Fibroblast of skin of left quadriceps (primary cell): ENCODE measurements around the gene KNTC1.
"Not testable (repeated sequence)": the region's sequence is repeated elsewhere in the genome, so short reads cannot be mapped to it uniquely, and the experiment has no call there.

Source experiments
- DNase-seq, 2 experiments: peaks; one replicate each; pipeline ENCODE4 v3.0.0-alpha.2; 2013; ENCODE audit warnings: low read depth in 2 of 2

The KNTC1 gene

DNA sequence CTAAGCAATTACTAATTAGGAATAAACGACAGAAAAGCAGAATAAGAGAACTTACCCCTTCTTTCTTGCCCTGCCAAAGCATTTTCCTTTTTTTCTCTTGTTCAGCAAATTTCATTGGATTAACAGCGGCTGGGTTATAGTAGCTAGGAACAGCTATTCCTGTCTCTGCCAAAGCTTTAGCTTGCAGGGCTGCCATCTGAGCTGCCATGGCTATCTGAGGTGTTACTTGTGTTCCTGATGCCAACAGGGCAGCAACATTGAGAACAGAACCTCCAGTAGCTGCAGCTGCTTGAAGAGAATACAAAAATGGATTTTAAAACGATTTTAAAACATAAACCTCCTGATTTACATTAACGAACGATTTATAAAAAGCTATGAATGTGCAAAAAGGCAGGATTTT is 18.9 kb upstream of the KNTC1 start:
- no peak for DNase-seq

DNA sequence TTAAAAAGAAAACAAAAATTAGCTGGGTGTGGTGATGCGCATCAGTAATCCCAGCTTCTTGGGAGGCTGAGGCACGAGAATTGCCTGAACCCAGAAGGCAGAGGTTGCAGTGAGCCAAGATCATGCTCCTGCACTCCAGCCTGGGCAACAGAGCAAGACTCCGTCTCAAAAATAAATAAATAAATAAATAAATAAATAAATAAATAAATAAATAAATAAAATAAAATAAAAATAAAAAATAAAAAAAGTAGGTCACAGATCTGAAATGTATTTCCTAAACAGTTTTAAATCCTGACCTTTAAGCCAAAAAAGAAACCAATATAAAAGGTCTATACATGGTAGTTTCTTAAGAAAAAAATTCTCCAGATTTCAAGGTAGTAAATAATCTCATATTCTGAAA is 14.0 kb upstream of the KNTC1 start:
- DNase-seq, result not testable (repeated sequence)

GRCh38 chr12:122513660-122514059 is 13.4 kb upstream of the KNTC1 start:
- DNase-seq, result no peak

- no peak for DNase-seq
Observed at GRCh38 chr12:122515275-122515674, 11.8 kb upstream of the KNTC1 start.

DNA sequence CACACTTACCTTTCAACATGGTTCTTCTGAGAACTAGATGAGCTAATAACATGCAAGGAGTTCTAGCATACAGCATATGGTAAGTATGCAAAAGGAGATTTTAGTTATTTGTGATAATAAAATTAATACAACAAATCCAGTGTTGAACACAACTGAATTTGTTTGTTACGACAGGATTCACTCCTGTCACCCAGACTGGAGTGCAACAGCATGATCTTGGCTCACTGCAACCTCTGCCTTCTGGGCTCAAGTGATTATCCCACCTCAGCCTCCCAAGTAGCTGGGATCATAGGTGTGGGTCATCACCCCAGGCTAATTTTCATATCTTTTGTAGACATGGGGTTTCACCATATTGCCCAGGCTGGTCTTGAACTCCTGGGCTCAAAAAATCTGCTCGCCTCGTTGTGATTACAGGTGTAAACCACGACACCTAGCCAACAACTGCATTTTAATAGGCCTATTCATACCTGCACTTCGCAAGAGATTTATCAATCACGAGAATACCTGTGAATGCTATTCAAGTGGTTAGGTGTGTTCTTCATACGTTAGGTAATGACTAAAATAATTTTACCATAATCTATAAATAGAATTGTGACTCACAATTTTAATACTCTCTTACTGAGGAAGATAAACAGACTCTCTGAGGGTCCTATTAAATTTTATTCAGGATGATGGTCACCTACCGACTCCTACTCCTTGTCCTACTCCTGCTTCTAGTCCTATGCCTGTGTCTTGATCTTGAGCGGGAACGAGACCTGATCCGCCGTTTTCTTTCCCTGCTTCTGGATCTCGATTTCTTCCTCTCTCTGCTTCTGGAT is 10.3 kb upstream of the KNTC1 start:
- no peak for DNase-seq

GRCh38 chr12:122517877-122518276 is 9.2 kb upstream of the KNTC1 start:
- no peak for DNase-seq

- no peak for DNase-seq
Observed at GRCh38 chr12:122518908-122519307, 8.1 kb upstream of the KNTC1 start.

GRCh38 chr12:122519418-122519817 is 7.6 kb upstream of the KNTC1 start:
- DNase-seq, result no peak

DNA sequence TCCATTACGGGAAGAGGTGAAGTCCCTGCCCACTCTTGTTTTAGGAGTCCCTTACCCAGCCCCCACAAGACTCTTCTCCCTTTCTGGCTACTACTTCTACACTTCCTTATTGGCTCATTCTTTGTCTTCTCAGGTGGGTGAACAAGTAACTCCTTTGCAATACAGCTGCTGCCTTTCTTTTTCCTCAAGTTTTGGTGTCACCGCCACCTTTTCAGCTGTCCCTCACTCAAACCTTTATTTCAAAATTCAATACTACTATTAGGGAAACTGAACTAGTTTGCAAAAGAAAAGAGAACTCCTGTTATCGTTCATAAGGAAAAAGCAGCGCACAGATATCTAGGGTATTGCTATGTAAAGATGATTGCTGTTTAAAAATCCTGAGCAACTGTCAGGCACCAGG is 6.4 kb upstream of the KNTC1 start:
- DNase-seq, result no peak

- DNase-seq, result no peak
Observed at GRCh38 chr12:122523280-122523679, 3.8 kb upstream of the KNTC1 start.

- DNase-seq, result no peak
Observed at GRCh38 chr12:122523846-122524718, 3.0 kb upstream of the KNTC1 start.

- DNase-seq, result no peak
Observed at GRCh38 chr12:122527478-122527944, 462 bp downstream of the KNTC1 start.

DNA sequence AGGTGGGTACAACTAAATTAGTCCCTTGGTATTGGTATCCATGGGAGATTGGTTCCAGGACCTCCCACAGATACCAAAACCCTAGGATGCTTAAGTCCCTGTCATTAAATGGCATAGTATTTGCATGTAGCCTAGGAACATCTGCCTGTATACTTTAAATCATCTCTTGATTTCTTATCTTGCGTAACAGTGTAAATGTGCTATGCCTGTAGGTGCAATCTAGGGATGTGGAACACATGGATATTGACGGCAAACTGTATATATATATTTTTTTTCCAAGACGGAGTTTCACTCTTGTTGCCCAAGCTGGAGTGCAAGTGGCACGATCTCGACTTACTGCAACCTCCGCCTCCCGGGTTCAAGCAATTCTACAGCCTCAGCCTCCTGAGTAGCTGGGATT is 1.5 kb downstream of the KNTC1 start:
- DNase-seq, result no peak

DNA sequence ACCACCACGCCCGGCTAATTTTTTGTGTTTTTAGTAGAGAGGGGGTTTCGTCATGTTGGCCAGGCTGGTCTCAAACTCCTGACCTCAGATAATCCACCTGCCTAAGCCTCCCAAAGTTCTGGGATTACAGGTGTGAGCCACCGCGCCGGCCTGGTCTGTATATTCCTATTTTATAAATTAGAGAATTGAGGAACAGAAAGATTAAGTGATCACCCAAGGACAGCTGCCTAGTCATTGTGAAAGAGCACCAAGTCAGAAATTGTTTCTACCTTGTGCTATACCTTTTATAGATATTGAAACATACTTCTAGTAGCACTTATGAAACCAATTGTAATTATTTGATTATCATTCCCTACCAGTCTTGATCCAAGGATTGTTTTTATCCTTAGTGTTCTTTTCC is 1.9 kb downstream of the KNTC1 start:
- no peak for DNase-seq

GRCh38 chr12:122533856-122534255 is 6.8 kb downstream of the KNTC1 start:
- DNase-seq, result no peak

- no peak for DNase-seq
Observed at GRCh38 chr12:122537021-122537420, 10.0 kb downstream of the KNTC1 start.

GRCh38 chr12:122538496-122538895 is 11.4 kb downstream of the KNTC1 start:
- DNase-seq, result no peak

DNA sequence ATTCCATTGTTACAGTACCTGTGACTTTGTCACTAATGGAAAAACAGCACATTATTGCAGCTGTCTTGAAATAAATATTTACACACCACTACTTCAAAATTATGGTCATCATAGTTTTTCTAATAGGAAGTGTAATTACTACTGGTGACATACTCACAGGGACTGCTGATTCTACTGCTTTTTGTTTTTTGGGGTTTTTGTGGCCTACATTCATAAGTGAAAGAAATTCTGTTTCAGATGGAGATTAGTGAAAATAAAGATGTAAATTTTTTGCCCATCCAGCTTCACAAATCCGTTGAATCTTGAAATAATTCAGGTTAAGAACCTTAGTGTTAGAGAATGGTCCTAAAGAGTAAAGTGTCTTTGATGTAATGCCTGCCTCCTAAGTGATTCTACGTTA is 17.5 kb downstream of the KNTC1 start:
- DNase-seq, result no peak

DNA sequence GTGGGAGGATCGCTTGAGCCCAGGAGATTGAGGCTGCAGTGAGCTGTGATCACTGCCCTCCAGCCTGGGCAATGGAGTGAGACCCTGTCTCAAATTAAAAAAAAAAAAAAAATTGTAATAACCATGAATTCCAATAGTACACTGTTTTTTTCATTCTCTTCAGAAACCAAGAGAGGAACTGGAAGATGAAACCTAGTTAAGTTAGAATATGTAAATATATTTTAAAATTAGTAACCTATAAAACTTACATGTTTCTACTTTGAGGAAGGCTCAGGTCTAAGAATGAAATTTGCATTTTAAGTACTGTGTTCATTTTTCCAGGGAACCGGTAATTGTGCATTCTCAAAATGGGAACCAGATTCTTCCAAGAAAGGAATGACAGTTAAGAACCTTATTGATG is 18.8 kb downstream of the KNTC1 start:
- no peak for DNase-seq

DNA sequence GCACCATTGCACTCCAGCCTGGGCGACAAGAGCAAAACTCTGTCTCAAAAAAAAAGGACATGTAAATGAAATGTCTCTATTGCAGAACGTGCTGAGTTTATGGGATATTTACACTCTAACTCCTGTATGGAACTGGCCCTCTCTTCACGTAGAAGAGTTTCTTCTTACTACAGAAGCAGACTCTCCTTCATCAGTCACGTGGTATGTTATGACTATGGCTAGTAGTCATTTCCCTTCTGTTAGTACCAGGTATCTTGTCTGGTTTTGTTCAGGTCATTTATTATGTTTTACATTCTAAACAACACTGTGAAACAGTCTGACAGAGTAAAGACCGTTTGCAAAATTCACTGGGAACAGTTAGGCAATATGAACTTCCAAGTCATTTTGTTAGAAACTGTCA is 20.3 kb downstream of the KNTC1 start:
- DNase-seq, result no peak

- no peak for DNase-seq
Observed at GRCh38 chr12:122558745-122559641, 31.9 kb downstream of the KNTC1 start.

DNA sequence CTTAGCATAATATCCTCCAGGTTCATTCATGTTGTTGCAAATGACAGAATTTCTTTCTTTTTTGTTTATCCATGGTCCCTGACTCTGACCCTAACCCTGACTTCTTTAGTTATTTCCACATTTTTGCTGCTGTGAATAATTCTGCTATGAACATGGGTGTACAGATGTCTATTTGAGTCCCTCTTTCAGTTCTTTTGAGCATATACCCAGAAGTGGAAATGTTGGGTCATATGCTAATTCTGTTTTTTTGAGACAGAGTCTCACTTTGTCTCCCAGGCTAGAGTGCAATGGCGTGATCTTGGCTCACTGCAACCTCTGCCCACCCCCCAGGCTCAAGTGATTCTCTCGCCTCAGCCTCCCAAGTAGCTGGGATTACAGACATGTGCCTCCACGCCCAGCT is 33.1 kb downstream of the KNTC1 start:
- no peak for DNase-seq
